ENCODE results near the gene KRT31. TPM values are rescaled to one million over a fixed set of nuclear protein-coding genes. Genes with fewer than 3 reads are reported as not detected.
"Not testable (repeated sequence)": the region's sequence is repeated elsewhere in the genome, so short reads cannot be mapped to it uniquely, and the experiment has no call there.

Gene KRT31
- total RNA-seq, 1 donor, result not detected

DNA sequence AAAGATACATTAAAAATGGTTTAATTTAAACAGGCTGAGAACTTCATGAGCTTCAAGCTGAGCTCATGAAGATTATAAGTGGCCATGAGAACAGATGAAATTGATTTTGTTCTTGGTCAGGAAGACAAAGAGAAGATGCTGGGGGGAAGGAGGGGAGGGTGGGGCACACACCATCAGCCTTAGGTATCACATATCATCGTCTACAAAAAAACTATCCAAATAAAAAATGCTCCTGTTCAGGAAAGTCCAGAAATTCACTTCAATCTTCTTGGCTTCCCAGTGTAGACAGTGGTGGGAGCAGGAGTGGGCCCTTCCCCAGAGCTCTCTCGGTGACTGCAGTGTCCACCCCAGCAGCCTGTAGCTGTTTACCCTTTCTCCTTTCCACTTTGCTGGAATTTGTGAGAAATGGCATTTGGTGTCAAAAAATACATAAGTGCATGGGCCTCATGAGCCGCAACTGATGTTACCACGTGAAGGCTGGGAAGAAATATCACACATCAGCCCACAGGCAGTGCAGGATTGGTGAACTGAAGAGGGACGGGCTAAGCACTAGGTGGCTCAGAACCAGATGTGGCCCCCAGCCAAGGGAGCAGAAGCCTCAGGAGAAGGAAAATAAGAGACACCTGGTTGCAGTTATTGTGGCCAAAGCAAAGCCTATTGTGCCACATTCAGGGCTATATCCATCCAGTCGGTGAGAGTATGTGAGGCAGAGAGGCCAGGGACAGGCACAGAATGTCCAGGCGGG is 20.9 kb upstream of the KRT31 start:
- DNase-seq (ENCODE audit: low read depth in 2 of 3, low spot score in 2 of 3), result no peak

DNA sequence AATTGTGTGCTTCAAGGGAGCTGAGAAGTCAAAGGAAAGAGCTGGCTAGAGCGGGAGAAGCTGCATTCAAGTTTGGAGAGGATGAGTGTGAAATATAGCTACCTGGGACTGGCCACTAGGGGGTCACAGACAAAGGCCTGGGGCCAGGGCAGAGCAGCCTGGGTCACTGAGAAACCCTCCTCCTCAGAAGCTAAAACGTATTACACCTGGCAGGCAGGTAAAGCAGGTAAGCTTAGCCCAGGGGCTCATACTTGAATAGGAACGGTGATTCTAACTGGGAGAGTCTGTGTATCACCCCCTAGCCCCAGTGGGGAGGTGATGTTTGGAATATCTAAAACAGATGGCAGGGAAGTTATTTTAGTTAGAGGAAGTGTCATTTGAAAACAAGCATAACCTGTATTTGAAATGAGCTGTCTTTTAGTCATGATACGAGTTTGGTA is 20.2 kb upstream of the KRT31 start:
- peak in 1 of 3 donors; percentile 10 for DNase-seq (ENCODE audit: low read depth in 2 of 3, low spot score in 2 of 3)

DNA sequence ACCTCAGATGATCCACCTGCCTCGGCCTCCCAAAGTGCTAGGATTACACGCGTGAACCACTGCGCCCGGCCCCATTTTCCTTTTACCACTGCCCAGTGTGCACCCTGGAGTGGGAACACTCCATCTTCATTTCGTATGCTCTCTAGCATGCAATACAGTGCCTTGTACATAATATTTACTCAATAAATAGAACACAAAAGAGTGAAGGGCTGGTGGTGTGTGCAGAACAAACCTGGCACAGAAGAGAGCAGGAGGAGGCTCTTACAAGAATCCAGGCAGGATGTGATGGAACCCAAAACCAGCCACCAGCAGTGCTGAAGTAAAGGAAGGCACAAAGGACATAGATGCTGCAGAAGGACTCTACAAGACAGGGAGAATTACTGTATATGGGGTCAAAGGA is 19.7 kb upstream of the KRT31 start:
- no peak for DNase-seq (ENCODE audit: low read depth in 2 of 3, low spot score in 2 of 3)

DNA sequence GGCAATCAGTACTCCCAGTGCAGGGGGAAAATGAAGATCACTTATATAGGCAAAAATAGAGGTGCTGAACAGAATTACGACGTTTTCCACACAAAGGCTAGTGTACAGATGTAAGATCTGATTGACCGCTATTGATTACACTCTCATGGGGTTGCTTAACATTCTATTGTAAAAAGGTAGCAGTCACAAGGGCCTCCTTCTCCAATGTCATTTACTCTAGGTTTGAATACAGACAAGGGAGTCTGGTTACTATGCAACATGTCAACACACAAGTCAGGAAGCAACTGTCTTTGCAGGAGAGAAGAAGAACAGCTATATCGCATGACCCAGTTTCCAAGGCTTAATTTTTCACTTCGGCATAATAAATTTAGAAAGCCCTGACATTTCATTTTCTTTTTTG is 19.1 kb upstream of the KRT31 start:
- no peak for DNase-seq (ENCODE audit: low read depth in 2 of 3, low spot score in 2 of 3)

DNA sequence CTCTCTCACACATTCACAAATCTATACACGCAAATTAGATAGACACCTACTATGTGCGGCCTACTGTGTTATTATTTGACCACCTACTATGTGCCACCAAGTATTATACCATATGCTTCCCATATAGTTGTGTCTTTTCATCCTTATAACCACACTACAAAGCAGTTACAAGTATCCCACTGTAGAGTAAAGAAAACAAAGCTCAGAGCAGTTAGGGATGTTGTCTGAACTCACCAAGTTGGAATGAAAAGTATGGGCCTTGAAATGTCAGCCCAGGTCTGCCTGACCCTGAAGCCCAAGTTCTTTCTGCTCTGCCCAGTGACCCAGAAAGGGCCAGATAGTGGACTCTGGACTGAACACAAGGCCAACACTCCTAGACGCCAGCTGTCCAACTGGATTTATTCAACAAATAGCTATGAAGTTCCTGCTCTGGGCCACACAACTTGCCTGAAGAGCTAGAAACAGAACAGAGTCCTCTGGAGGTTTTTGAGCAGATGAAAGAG is 18.5 kb upstream of the KRT31 start:
- no peak for DNase-seq (ENCODE audit: low read depth in 2 of 3, low spot score in 2 of 3)

DNA sequence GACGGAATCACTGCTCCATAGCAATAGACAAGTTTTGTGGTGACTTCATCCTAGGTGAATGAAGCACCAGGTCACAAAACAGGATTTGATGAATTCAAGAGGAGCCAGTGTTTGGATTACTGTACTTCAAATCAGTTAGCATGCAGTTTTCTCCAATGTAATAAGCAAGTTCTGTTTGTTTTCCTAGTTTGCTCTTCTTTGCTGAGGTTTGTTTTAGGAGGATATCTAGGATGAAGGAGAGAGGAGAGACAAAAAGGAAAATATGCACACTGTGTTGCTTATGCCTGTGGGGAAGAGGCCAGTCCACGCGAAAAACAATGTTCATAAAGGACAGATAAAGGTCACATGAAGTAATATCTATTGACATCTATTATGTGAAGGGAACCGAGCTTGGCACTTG is 18.0 kb upstream of the KRT31 start:
- no peak for DNase-seq (ENCODE audit: low read depth in 2 of 3, low spot score in 2 of 3)

DNA sequence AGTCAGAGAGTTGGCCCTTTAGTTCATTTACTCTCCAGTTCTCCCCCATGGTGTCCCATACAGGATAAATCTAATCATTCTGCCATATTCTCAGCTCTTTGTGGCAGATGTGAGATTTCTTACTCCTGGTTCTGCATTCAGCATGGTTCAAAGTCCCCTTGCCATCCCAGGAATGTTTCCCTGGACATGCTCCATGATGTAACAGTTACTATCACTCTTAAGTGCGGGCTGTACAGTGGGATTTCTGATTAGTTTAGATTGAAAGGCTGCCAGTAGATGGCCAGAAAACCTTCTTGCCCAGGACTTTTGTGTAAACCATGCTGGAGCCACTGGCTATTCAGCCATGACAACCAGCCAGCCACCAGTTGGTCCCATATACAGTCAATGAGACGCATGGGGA is 16.6 kb upstream of the KRT31 start:
- DNase-seq (ENCODE audit: low read depth in 2 of 3, low spot score in 2 of 3), result no peak

DNA sequence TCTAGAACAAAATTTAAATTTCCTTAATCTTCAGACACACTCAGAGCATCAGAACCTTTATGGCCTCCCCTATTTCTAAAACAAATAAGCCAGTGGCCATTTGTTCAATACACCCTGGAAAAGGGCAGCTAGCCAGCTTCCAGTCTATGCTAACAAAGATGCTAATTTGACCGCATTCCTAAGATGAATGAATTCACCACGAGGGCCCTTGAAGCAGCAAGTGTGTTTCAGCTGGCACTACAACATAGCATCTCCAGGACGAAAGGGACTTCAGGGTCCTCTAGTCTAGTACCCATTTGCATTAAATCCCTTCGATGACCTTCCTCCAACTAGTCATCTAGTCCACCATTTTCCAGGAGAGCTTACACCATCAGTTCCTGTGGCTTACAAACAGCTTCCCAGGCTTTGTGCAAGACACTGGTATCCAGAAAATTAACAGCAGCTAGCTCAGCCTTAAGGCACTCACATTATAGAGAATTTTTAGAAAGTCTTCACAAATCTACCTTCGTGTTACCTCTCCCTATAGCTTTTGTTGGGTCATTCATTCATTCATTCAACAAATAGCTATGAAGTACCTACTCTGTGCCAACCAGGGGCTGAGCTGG is 16.0 kb upstream of the KRT31 start:
- DNase-seq (ENCODE audit: low read depth in 2 of 3, low spot score in 2 of 3), result no peak

DNA sequence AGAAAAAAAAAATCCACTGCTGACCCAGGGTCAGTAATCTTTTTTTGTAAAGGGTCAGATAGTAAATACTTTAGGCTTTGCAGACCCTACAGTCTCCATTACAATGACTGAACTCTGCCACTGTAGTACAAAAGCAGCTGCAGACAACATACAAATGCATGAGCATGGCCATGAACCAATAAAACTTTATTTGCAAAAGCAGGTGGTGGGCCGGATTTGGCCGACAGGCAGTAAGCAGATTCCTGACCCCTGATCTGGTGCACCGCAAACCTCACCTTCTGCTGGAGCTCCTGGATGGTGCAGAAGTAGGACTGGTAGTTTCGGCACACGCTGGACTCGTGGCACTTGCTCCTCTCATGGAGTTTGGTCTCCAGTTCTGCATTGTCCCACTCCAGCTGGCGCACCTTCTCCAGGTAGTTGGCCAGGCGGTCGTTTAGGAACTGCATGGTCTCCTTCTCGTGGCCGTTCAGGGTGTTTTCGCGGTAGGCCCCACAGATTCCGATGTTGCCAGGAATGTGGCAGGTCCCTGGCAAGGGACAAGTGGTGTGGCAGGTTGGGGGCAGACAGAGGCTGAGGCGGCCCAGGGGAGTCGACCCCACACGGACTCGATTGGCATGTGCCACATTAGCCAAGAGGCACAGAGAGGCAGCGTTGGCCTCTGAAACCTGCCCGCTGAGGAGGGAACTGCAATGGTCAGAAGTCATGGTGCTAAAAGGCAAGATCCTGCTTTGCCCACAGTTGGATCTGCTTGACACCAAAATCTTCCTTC is 13.8 kb upstream of the KRT31 start:
- no peak for DNase-seq (ENCODE audit: low read depth in 2 of 3, low spot score in 2 of 3)

DNA sequence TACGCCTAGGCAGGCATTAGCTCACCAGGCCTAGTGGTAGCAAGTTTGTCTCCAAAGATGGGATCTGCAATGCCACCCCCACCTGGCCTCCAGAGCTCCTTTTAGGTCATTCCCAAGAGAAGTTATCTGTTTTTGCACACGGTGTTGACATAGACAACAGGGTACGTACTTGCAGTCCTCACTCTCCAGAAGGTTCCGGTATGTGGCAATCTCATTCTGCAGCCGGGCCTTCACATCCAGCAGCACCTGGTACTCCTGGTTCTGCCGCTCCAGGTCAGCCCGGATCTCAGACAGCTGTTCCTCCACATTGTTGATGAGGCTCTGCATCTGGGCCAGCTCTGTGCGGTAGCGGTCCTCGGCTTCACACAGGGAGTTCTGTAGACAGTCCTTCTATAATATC is 9.8 kb upstream of the KRT31 start:
- DNase-seq (ENCODE audit: low read depth in 2 of 3, low spot score in 2 of 3), result no peak

DNA sequence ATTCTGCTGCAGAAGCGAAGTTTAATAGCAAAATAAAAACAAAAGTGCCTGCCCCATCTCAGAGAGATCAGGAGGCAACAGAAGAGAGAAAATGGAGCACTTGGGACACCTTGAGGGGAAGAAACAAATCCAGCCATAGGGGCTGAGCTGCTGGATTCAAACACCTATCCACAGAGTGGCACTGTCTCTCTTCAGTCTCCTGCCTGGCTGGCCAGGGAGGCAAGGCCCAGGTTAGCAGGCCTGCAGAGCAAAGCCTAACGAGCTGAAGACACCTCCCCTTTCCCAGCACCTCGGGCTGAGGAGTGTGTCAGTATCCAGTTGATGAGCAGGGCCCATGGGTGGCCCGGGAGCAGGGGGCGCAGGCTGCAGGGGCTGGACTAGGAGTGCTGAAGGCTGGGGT is 8.8 kb upstream of the KRT31 start:
- DNase-seq (ENCODE audit: low read depth in 2 of 3, low spot score in 2 of 3), result no peak

DNA sequence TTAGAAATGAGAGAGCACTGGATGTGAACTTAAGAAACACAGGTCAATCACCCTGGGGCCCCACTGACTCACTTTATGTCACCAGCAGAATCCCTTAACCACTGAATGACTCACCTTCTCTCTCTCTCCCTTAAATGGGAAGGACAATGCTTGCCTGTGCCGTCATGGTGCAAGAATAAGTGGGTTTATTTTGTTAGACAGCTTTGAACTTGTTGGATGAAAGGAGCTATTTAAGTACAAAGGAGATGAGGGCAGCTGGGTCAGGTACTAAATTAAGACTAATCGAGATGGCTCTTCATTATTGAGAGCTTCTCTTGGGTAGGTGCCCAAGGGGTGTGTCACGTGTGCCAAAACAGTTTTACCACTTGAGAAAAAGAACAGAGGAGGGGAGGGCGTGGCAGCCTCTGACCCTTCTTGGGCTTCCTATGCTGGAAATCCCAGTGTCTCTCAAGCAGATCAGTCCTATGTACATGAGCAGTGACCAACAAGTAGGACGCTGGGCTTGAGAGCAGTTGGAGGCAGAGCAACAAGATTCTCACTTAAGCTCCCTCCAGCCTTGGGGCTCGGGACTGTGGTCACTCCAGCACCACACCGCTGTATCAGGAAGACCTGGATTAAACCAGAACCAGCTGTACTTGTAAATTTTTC is 6.7 kb upstream of the KRT31 start:
- no peak for DNase-seq (ENCODE audit: low read depth in 2 of 3, low spot score in 2 of 3)

DNA sequence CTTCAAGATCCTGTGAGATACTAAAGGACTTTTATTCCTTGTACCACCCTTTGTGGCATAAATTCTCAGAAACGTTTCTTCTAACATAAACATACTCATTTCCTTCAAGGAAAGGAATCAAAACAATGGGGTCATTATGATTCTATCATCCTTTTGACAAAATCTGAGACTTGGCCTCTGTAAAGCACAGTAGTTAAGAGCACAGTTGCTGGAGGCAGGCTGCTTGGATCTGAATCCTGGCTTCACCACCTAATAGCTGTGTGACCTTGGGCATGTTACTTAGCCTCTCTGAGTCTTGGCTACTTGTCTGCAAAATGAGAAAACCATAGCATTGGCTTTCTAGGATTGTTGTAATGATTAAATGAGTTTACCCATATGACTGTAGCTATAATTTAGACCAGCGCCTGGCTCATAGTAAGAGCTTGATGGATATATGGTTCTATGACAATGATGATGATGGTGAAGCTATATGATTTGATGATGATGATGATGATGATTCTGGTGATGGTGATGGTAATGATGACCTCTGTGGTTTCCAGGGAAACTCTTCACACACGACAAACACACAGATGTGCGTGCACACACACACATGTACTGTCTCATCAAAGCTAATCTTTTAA is 6.1 kb upstream of the KRT31 start:
- DNase-seq (ENCODE audit: low read depth in 2 of 3, low spot score in 2 of 3), result no peak

DNA sequence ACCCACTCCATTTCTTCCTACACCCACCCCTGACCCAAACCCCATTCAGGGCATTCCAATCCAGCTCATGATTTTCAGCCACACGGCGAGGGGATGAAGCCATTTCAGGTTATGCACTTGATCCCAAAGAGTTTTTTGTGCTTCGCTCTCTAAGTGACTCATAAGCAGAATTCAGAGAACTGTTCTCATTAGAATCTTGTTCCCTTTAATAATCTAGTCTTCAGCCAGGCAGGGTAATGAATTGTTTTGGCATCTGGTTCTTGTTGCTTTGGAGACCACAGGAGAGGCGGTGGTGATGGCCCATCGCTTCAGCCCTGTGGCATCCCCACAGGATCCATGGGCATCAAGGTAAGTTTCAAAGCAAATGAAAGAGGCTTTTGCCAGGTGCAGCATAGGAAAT is 4.8 kb upstream of the KRT31 start:
- DNase-seq (ENCODE audit: low read depth in 2 of 3, low spot score in 2 of 3), result no peak

DNA sequence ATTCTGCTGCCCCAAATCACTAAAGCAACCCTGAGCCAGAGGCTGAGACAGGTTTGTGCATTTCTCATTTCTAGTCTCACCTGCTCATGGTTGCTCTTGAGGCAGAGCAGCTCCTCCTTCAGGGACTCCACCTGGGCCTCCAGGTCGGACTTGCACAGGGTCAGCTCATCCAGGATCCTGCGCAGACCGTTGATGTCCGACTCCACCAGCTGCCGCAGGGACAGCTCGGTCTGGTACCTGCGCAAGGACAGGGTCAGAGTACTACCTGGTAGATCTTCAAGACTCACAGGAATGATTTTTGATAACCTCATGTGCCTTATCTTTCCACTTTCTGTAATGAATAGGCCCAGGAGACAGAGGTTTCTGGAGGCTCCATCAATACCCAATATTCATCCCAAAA is 1.1 kb downstream of the KRT31 start:
- DNase-seq (ENCODE audit: low read depth in 2 of 3, low spot score in 2 of 3), result no peak

DNA sequence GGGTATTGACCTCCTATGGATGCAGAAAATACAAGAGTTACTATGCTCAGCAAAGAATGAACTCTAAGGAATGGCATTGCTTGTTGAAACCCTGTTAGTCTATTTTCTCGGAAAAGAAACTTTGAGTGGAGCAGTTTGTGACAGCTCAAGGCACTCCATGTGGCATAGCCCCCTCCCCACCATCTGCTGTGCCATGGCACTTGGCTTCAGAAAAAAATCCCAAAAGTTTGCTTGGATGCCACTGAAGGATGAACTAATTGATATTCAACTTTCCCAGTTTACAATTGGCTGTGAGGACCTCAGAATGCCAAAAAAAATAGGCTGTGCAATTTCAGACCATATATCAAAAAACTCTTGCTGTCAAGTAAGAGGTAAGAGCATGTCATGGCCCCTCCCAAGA is 1.8 kb downstream of the KRT31 start:
- DNase-seq (ENCODE audit: low read depth in 2 of 3, low spot score in 2 of 3), result no peak

DNA sequence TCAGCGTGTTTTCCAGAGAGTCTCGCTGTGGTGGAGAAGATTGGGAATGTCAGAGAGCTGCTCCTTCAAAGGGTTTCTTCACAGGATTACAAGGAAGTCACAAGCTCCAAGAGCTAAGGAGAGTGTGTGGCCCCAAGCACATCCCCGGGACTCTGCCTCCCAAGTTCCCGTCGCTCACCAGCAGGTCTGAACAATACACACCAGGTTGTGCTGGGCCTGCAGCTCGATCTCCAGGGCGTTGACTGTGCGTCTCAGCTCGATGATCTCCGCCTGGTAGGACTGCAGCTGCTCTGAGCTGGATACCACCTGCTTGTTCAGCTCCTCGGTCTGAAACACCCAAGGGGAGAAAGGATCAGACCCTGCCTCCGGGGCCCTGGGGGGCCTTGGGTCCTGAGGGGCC is 2.4 kb downstream of the KRT31 start:
- not testable (repeated sequence) for DNase-seq (ENCODE audit: low read depth in 2 of 3, low spot score in 2 of 3)

DNA sequence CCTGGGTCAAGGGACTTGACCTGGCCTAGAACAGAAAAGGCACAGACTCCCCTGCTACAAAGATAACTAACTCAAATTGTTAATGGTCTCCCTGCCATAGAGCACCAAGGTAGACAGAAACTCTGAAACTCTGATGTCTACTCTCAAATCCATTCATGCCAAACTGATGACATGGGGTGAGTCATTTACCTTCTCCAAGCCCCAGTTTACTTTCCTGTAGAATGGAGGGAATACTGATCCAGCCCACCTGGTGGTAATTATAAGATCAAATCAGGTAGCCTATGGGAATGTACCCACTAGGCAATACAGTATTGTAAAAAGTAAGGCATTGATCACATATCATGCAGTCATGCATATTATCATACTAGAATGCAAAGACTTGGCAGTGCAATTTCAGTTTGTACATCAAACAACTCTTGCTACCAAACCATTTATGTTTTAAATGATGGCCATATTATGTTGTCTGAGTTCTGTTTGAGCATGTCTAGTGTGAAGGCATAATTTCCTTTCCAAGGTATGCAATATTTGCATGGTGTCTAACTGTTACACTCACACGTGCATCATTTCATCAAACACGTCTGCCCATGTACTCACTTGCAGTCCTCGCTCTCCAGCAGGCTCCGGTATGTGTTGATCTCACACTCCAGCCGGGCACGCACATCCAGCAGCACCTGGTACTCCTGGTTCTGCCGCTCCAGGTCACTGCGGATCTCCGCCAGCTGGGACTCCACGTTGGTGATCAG is 3.0 kb downstream of the KRT31 start:
- DNase-seq (ENCODE audit: low read depth in 2 of 3, low spot score in 2 of 3), result no peak

DNA sequence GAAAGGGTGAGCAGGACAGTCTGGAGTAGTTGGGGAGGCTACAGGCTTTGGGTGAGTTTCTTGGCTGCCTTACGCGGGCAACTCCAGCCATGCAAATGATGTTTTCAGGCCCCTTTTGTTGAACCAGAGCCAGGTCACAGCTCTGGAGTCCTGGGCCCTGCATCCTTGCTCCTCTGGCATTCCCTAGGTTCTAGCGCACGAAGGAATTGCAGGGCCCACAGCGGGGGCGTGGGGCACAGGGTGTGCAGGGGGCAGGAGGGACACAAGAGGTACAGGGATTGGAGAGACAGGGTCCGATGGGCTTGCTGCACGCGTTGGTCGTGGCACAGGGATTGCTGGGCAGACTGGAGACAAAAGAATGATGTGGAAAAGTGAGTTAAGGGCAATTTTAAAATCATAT is 3.6 kb downstream of the KRT31 start:
- no peak for DNase-seq (ENCODE audit: low read depth in 2 of 3, low spot score in 2 of 3)

DNA sequence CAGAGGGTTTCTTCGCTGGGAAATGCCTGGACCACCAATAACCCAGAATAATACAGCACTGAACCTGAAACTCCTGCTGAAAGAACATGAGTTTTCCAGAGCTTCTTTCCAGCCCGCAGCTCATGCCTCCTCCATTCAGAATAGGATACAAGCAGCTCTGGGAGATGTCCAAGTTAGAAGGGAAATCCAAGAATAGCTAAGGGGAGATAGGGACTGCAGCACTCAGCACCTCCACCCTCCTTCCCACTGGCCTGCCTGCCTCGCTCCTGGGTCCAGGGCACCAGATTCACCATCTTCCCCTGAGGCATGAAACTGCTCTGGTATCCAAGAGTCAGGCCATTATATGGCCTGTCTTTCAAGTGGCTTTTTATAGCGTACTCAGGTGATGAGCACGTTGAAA is 4.1 kb downstream of the KRT31 start:
- DNase-seq (ENCODE audit: low read depth in 2 of 3, low spot score in 2 of 3), result no peak

Measured in hematopoietic multipotent progenitor cell (in vitro differentiated cells).